ENCODE results near the gene NOP14. TPM values are rescaled to one million over a fixed set of nuclear protein-coding genes. Genes with fewer than 3 reads are reported as not detected.
"Not testable (repeated sequence)": the region's sequence is repeated elsewhere in the genome, so short reads cannot be mapped to it uniquely, and the experiment has no call there.

The NOP14 gene
- total RNA-seq, 4 donors from 2014 or later = 20.3 to 47.6 (median 24.8) TPM

- ATAC-seq (ENCODE audit: low FRiP score) (no peak), DNase-seq (ENCODE audit: low spot score) (no peak)
- TF ChIP-seq CTCF (IDR thresholded peaks at IDR 0.05) = no peak
Measured at GRCh38 chr4:2940267-2941137, 22.7 kb downstream of the NOP14 start.

- ATAC-seq (ENCODE audit: low FRiP score) (no peak), DNase-seq (ENCODE audit: low spot score) (no peak)
- no peak for TF ChIP-seq CTCF (IDR thresholded peaks at IDR 0.05)
Measured at GRCh38 chr4:2939383-2940243, 23.6 kb downstream of the NOP14 start.

GRCh38 chr4:2938906-2939305 lies 24.3 kb downstream of the NOP14 start:
- DNase-seq (ENCODE audit: low spot score) (no peak), ATAC-seq (ENCODE audit: low FRiP score) (no peak)
- no peak for TF ChIP-seq CTCF (IDR thresholded peaks at IDR 0.05)

GRCh38 chr4:2938411-2938810 lies 24.8 kb downstream of the NOP14 start:
- ATAC-seq (ENCODE audit: low FRiP score) = not testable (repeated sequence)
- peak; percentile 10 for DNase-seq (ENCODE audit: low spot score)

GRCh38 chr4:2937986-2938385 lies 25.2 kb downstream of the NOP14 start:
- DNase-seq (ENCODE audit: low spot score) (no peak), ATAC-seq (ENCODE audit: low FRiP score) (no peak)
- TF ChIP-seq CTCF (IDR thresholded peaks at IDR 0.05) = no peak

GRCh38 chr4:2937146-2937857 lies 25.9 kb downstream of the NOP14 start:
- DNase-seq (ENCODE audit: low spot score) (peak; percentile 15), ATAC-seq (ENCODE audit: low FRiP score) (no peak)
- no peak for TF ChIP-seq CTCF (IDR thresholded peaks at IDR 0.05)

- no peak for ATAC-seq (ENCODE audit: low FRiP score)
- no peak for DNase-seq (ENCODE audit: low spot score)
- TF ChIP-seq CTCF (IDR thresholded peaks at IDR 0.05) = no peak
Measured at GRCh38 chr4:2936773-2937145, 26.4 kb downstream of the NOP14 start.
